Measurements from ENCODE around the gene KIF5C.

The KIF5C gene

GRCh38 chr2:148888003-148888501 is 13.0 kb downstream of the KIF5C start:
- peak; percentile 90 for DNase-seq

- DNase-seq = no peak
Observed at GRCh38 chr2:148888986-148889385, 14.0 kb downstream of the KIF5C start.

- DNase-seq = no peak
Observed at GRCh38 chr2:148893906-148894305, 18.9 kb downstream of the KIF5C start.

GRCh38 chr2:148896136-148896535 is 21.1 kb downstream of the KIF5C start:
- peak; percentile 89 for DNase-seq

GRCh38 chr2:148899638-148900318 is 24.8 kb downstream of the KIF5C start:
- DNase-seq = no peak

- peak; percentile 90 for DNase-seq
Observed at GRCh38 chr2:148900350-148900837, 25.4 kb downstream of the KIF5C start.

- DNase-seq = peak; percentile 74
Observed at GRCh38 chr2:148901142-148901541, 26.1 kb downstream of the KIF5C start.

- no peak for DNase-seq
Observed at GRCh38 chr2:148902798-148903197, 27.8 kb downstream of the KIF5C start.

GRCh38 chr2:148903294-148903693 is 28.3 kb downstream of the KIF5C start:
- no peak for DNase-seq

- DNase-seq = peak; percentile 94
Observed at GRCh38 chr2:148903979-148904378, 29.0 kb downstream of the KIF5C start.

GRCh38 chr2:148906124-148906523 is 31.1 kb downstream of the KIF5C start:
- no peak for DNase-seq

- no peak for DNase-seq
Observed at GRCh38 chr2:148907085-148907785, 32.2 kb downstream of the KIF5C start.

- no peak for DNase-seq
Observed at GRCh38 chr2:148909114-148909513, 34.1 kb downstream of the KIF5C start.

GRCh38 chr2:148913061-148913460 is 38.0 kb downstream of the KIF5C start:
- no peak for DNase-seq

GRCh38 chr2:148913492-148913891 is 38.5 kb downstream of the KIF5C start:
- DNase-seq = no peak

GRCh38 chr2:148914463-148914862 is 39.4 kb downstream of the KIF5C start:
- peak; percentile 92 for DNase-seq

- DNase-seq = no peak
Observed at GRCh38 chr2:148917431-148917830, 42.4 kb downstream of the KIF5C start.

GRCh38 chr2:148918554-148918953 is 43.5 kb downstream of the KIF5C start:
- DNase-seq = no peak

- DNase-seq = no peak
Observed at GRCh38 chr2:148920559-148920958, 45.5 kb downstream of the KIF5C start.

- DNase-seq = no peak
Observed at GRCh38 chr2:148922062-148922461, 47.0 kb downstream of the KIF5C start.

GRCh38 chr2:148922776-148923475 is 47.9 kb downstream of the KIF5C start:
- peak; percentile 26 for DNase-seq

- DNase-seq = no peak
Observed at GRCh38 chr2:148924514-148925178, 49.6 kb downstream of the KIF5C start.

Measured in COR-L47 (cell line).